Immature natural killer cell (primary cell): Measurements from ENCODE around the gene TRRAP. TPM values are rescaled to one million over a fixed set of nuclear protein-coding genes. Genes with fewer than 3 reads are reported as not detected.
A peak's percentile ranks its signal among the peaks of the same experiment; 100 is the strongest.
"Not testable (repeated sequence)": the region's sequence is repeated elsewhere in the genome, so short reads cannot be mapped to it uniquely, and the experiment has no call there.

Experiments used
- DNase-seq, 3 donors: peaks; one replicate each; pipeline ENCODE4 v3.0.0; 2022; ENCODE audit warnings: mixed read lengths in 1 of 3
- H3K27ac Mint-ChIP-seq, 6 donors: one replicate each; pipeline ENCODE4 v1.8.0; 2020; ENCODE audit warnings: mixed read lengths in 6 of 6, mild to moderate bottlenecking in 5 of 6, inconsistent platforms in 4 of 6, moderate library complexity in 3 of 6
- H3K27me3 Mint-ChIP-seq, 3 donors: one replicate each; pipeline ENCODE4 v1.8.0; 2020 to 2021; ENCODE audit warnings: low read depth in 3 of 3, mild to moderate bottlenecking in 3 of 3, mixed read lengths in 3 of 3, moderate library complexity in 3 of 3, inconsistent platforms in 1 of 3
- H3K36me3 Mint-ChIP-seq, 3 donors: one replicate each; pipeline ENCODE4 v1.8.0; 2020; ENCODE audit warnings: mixed read lengths in 3 of 3, inconsistent platforms in 2 of 3, mild to moderate bottlenecking in 2 of 3
- H3K4me1 Mint-ChIP-seq, 2 donors: one replicate each; pipeline ENCODE4 v1.8.0; 2020; ENCODE audit warnings: inconsistent platforms in 2 of 2, mild to moderate bottlenecking in 2 of 2, mixed read lengths in 2 of 2, moderate library complexity in 1 of 2
- H3K4me3 Mint-ChIP-seq, 5 donors: one replicate each; pipeline ENCODE4 v1.8.0; 2020; ENCODE audit warnings: mild to moderate bottlenecking in 5 of 5, mixed read lengths in 5 of 5, inconsistent platforms in 3 of 5, moderate library complexity in 3 of 5
- H3K9me3 Mint-ChIP-seq, 6 donors: one replicate each; pipeline ENCODE4 v1.8.0; 2020; ENCODE audit warnings: mild to moderate bottlenecking in 6 of 6, mixed read lengths in 6 of 6, inconsistent platforms in 4 of 6, moderate library complexity in 3 of 6
- polyA plus RNA-seq, 3 donors: library from polyadenylated mRNA; unstranded; fragments of 300-500 nt; fragmentation: Illumina TruSeq; gene quantifications; one replicate each; pipeline ENCODE4 v1.2.3, GENCODE V29; 2021

Gene TRRAP
- polyA plus RNA-seq, 3 donors from 2014 or later = 1.6 to 6.0 (median 1.8) TPM

DNA sequence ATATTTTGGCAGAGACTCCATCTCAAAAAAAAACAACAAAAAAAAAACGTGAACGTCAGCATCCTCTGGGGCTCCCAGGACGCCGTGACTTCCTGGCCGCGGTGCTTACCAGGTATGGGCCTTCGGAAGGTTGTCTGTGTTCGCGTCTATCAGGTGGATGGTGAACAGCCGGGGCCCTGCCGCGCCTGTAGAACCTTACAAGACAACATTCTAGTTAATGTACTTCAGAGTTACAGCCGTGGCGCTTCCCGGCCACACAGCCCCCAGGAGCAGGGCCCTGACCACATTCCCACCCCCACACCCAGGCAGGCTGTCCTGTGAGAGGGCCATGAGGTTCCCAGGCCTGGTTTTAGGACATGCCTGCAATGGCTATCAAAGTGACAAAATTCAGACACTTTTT lies 154.6 kb downstream of the TRRAP start:
- Mint-ChIP-seq H3K27ac (no peak overlapping the region), H3K27me3 (peaks cover 0 to 3% (median under 1%) of the 10 kb centered on the region in 3 donors), H3K4me1 (peaks cover 0 to 2% of the 10 kb centered on the region in 2 donors), H3K36me3 (peaks cover 17 to 59% (median 29%) of the 10 kb centered on the region in 3 donors), H3K4me3 (no peak overlapping the region), H3K9me3 (no peaks in the 10 kb centered on the region)
- DNase-seq = no peak

DNA sequence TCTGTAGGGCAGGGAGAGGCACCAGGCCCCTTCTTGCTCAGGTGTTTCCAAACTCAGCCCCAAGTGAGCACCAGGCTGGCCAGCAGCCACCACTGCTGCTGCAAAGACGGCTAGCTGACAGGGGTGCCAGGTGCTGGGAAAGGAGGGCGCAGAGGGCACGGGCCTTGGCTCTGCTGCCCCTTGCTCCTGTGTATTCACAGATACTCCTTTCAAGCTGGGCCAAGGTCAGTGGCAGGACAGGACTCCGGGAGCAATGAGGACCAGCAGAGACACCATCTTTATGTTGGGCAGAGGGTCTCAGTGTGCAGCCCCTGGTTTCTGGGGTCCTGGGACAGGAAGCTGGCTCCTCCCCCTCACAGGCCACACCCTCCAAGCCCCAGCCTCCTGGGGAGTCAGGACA lies 155.4 kb downstream of the TRRAP start:
- no peak overlapping the region for H3K27ac Mint-ChIP-seq
- peaks cover 0 to 2% of the 10 kb centered on the region in 2 donors for H3K4me1 Mint-ChIP-seq
- peaks cover 0 to 3% (median 3%) of the 10 kb centered on the region in 3 donors for H3K27me3 Mint-ChIP-seq

GRCh38 chr7:99034932-99035722 lies 156.8 kb downstream of the TRRAP start:
- no peak overlapping the region for H3K4me3 Mint-ChIP-seq
- H3K9me3 Mint-ChIP-seq = no peaks in the 10 kb centered on the region
- peaks cover 22 to 56% (median 41%) of the 10 kb centered on the region in 3 donors for H3K36me3 Mint-ChIP-seq
- peaks cover 0 to 1% of the 10 kb centered on the region in 2 donors for H3K4me1 Mint-ChIP-seq
- no peak for DNase-seq
- peaks cover 2 to 7% (median 3%) of the 10 kb centered on the region in 3 donors for H3K27me3 Mint-ChIP-seq
- peak overlapping the region in 1 of 6 donors; percentile 53 for H3K27ac Mint-ChIP-seq

More for the DNA sequence above, 155.4 kb downstream of the TRRAP start:
- H3K36me3 Mint-ChIP-seq = peaks cover 21 to 60% (median 34%) of the 10 kb centered on the region in 3 donors
- no peak for DNase-seq
- no peak overlapping the region for H3K4me3 Mint-ChIP-seq
- H3K9me3 Mint-ChIP-seq = no peaks in the 10 kb centered on the region

DNA sequence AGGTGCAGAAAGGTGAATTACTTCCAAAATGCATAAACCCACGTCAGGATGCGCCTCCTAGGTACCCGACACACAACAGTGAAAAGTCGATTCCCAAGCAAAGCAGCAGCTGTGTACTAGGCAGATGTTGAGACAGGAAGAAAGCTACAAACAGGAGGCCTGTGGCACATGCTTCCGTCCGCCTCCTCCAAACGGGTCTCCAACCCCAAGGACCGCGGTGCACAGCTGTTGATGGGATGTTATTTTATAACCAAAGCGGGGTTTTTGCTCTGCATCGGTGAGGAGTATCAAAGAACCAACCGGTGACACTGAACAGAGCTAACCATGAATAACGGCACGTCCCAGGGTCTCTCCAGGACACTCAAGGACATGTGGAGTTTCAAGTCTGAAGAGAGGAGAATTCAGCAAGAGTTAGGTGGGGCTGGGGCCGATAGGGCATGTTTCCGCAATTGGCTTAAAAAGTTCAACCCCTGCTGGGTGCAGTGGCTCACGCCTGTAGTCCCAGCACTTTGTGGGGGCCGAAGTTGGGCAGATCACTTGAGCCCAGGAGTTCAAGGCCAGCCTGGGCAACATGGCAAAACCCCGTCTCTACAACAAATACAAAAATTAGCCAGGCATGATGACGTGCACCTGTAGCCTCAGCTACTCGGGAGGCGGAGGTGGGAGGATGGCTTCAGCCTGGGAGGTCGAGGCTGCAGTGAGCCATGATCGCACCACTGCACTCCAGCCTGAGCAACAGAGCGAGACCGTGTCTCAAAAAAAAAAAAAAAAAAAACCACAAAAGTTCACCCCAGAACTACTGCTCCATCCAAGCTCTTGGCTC lies 157.6 kb downstream of the TRRAP start:
- Mint-ChIP-seq H3K9me3 (no peaks in the 10 kb centered on the region), H3K4me3 (no peak overlapping the region), H3K36me3 (peaks cover 27 to 60% (median 44%) of the 10 kb centered on the region in 3 donors), H3K27ac (peak overlapping the region in 1 of 6 donors; percentile 21), H3K4me1 (no peaks in the 10 kb centered on the region), H3K27me3 (peaks cover under 1 to 7% (median 2%) of the 10 kb centered on the region in 3 donors)
- no peak for DNase-seq

GRCh38 chr7:99036546-99037111 lies 158.3 kb downstream of the TRRAP start:
- Mint-ChIP-seq H3K27ac (no peak overlapping the region), H3K4me1 (no peaks in the 10 kb centered on the region), H3K36me3 (peaks cover 27 to 53% (median 39%) of the 10 kb centered on the region in 3 donors), H3K27me3 (peaks cover 0 to 7% (median 2%) of the 10 kb centered on the region in 3 donors), H3K4me3 (no peak overlapping the region), H3K9me3 (no peaks in the 10 kb centered on the region)
- no peak for DNase-seq

DNA sequence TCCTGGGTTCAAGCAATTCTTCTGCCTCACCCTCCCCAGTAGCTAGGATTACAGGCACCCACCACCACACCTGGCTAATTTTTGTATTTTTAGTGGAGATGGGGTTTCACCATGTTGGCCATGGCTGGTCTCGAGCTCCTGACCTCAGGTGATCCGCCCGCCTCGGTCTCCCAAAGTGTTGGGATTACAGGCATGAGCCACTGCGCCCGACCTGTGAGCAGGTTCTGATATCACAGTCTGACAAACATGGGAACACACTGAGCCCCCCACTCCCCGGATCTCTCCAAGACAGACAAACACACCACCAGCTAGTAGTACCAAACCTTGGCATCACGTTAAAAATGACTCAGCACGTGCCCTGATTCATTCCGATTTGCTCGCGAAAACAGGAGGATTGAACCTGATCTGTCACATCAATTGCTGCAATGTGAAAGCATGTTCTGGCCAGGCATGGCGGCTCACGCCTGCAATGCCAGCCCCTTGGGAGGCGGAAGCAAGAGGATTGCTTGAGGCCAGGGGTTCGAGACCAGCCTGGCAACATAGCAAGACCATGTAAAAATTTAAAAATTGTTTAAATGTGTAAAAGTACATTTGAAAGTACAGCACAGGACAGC lies 159.1 kb downstream of the TRRAP start:
- H3K36me3 Mint-ChIP-seq = peaks cover 24 to 51% (median 35%) of the 10 kb centered on the region in 3 donors
- no peaks in the 10 kb centered on the region for H3K9me3 Mint-ChIP-seq
- no peaks in the 10 kb centered on the region for H3K4me1 Mint-ChIP-seq
- H3K27ac Mint-ChIP-seq = no peak overlapping the region
- DNase-seq = no peak
- no peak overlapping the region for H3K4me3 Mint-ChIP-seq
- peaks cover 0 to 7% (median 2%) of the 10 kb centered on the region in 3 donors for H3K27me3 Mint-ChIP-seq

DNA sequence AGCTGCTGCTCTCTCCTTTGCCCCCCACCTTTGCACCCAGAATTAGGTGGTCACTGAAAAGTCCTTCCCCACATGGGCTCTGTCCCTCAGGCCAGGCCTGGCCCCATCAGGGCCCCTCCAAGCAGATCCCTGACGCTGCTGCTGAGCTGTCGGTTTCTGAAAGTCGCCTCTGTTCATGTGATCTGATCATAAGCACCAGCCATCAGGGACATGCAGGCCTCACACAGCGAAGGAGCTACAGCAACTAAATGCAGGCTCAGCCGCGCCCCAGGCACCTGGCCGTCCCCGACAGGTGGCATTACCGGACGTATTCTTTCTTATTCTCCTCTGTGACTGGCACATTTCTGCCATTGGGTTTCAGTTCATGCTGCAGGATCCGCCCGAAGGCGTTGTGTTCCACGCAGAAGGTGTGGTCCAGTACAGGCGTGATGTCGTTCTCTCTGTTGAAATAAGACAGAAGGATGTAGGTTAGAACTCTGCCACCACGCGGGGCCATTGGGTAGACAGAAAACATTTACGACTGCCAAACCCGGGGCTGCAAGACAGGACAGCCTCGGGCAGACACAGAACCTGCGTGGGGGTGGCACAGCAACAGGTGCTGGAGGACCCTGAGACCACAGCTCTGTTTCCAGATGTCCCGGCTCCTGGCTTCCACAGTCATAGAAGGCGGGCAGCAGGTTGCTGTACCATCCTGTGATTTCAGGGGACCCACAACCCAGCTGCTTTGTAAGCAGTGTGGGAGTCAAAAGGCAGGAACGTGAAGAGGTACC lies 159.9 kb downstream of the TRRAP start:
- H3K9me3 Mint-ChIP-seq = no peaks in the 10 kb centered on the region
- H3K4me3 Mint-ChIP-seq = no peak overlapping the region
- no peaks in the 10 kb centered on the region for H3K4me1 Mint-ChIP-seq
- DNase-seq = no peak
- no peak overlapping the region for H3K27ac Mint-ChIP-seq
- H3K27me3 Mint-ChIP-seq = peaks cover 0 to 8% (median 2%) of the 10 kb centered on the region in 3 donors
- H3K36me3 Mint-ChIP-seq = peaks cover 24 to 58% (median 35%) of the 10 kb centered on the region in 3 donors

- Mint-ChIP-seq H3K27ac (peak overlapping the region in 1 of 6 donors; percentile 46), H3K9me3 (no peaks in the 10 kb centered on the region)
Observed at GRCh38 chr7:99039384-99039891, 161.1 kb downstream of the TRRAP start.

GRCh38 chr7:99040104-99040958 lies 162.0 kb downstream of the TRRAP start:
- peak; percentile 53 to 61 (median 57) for DNase-seq
- Mint-ChIP-seq H3K27me3 (peaks cover 0 to 8% (median 2%) of the 10 kb centered on the region in 3 donors), H3K4me1 (no peaks in the 10 kb centered on the region), H3K27ac (peak overlapping the region in 4 of 6 donors; percentile 46 to 57 (median 52)), H3K4me3 (no peak overlapping the region), H3K9me3 (no peaks in the 10 kb centered on the region), H3K36me3 (peaks cover 28 to 63% (median 42%) of the 10 kb centered on the region in 3 donors)

More at GRCh38 chr7:99039384-99039891, 161.1 kb downstream of the TRRAP start:
- Mint-ChIP-seq H3K4me1 (no peaks in the 10 kb centered on the region), H3K27me3 (peaks cover 0 to 8% (median 2%) of the 10 kb centered on the region in 3 donors), H3K36me3 (peaks cover 28 to 66% (median 41%) of the 10 kb centered on the region in 3 donors), H3K4me3 (no peak overlapping the region)
- no peak for DNase-seq

DNA sequence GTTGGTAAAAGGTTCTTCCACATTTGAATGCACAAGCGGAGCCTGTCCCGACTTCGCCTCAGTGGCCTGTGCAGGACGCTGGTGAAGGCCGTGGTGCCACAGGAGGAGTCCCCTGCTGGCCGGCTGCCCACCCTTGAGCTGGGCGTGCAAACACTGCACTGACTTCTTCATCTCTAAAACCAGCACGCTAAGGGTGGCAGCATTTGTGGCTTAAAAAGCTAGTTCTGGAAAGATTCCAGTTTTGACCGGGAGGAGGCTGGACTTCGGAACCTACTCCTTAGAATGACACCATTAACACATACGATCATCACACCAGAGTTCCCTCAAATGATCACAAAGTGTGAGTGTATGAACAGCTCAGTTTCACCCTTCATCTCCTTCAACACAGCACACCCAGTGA lies 163.2 kb downstream of the TRRAP start:
- no peak for DNase-seq
- H3K4me1 Mint-ChIP-seq = no peaks in the 10 kb centered on the region
- peak overlapping the region in 1 of 6 donors; percentile 29 for H3K27ac Mint-ChIP-seq
- H3K4me3 Mint-ChIP-seq = no peak overlapping the region
- peaks cover 0 to 8% (median 2%) of the 10 kb centered on the region in 3 donors for H3K27me3 Mint-ChIP-seq
- no peaks in the 10 kb centered on the region for H3K9me3 Mint-ChIP-seq
- peaks cover 34 to 61% (median 43%) of the 10 kb centered on the region in 3 donors for H3K36me3 Mint-ChIP-seq

- H3K4me1 Mint-ChIP-seq = no peaks in the 10 kb centered on the region
- no peak for DNase-seq
- no peaks in the 10 kb centered on the region for H3K9me3 Mint-ChIP-seq
- peak overlapping the region in 1 of 6 donors; percentile 9 for H3K27ac Mint-ChIP-seq
- peaks cover 0 to 8% (median 2%) of the 10 kb centered on the region in 3 donors for H3K27me3 Mint-ChIP-seq
- H3K36me3 Mint-ChIP-seq = peaks cover 34 to 50% (median 34%) of the 10 kb centered on the region in 3 donors
- no peak overlapping the region for H3K4me3 Mint-ChIP-seq
Observed at GRCh38 chr7:99042957-99043356, 164.6 kb downstream of the TRRAP start.

- not testable (repeated sequence) for H3K9me3 Mint-ChIP-seq, DNase-seq, H3K4me3 Mint-ChIP-seq, H3K27me3 Mint-ChIP-seq, H3K4me1 Mint-ChIP-seq
- Mint-ChIP-seq H3K27ac (peak overlapping the region in 2 of 6 donors; percentile 8 to 24), H3K36me3 (peaks cover 30 to 54% (median 31%) of the 10 kb centered on the region in 3 donors)
Observed at GRCh38 chr7:99044858-99045257, 166.5 kb downstream of the TRRAP start.
